Activated T-helper 2 cell treated with anti-CD3 and anti-CD28 coated beads, Interferon-gamma antibody, Interleukin-2, Interleukin-4, amounts not matched to agents 10 μg/mL and 5 μg/mL and 100 μg/mL, durations not matched to agents 14 hours and 24 hours and 36 hours (primary cell): ENCODE data around the gene P4HTM. TPM values are rescaled to one million over a fixed set of nuclear protein-coding genes. Genes with fewer than 3 reads are reported as not detected.
A peak's percentile ranks its signal among the peaks of the same experiment; 100 is the strongest.

Experiments used
- DNase-seq: peaks from one replicate; pipeline ENCODE4 v3.0.0; 2021; ENCODE audit warnings: low spot score
- H3K27ac Mint-ChIP-seq: one replicate; pipeline ENCODE4 v1.8.0; 2021; ENCODE audit warnings: mixed read lengths
- H3K27me3 Mint-ChIP-seq: one replicate; pipeline ENCODE4 v1.8.0; 2021; ENCODE audit warnings: low read depth, mixed read lengths
- H3K36me3 Mint-ChIP-seq: one replicate; pipeline ENCODE4 v1.8.0; 2021; ENCODE audit warnings: low read depth, mixed read lengths
- H3K4me1 Mint-ChIP-seq: one replicate; pipeline ENCODE4 v1.8.0; 2021; ENCODE audit warnings: low read depth, mixed read lengths
- H3K4me3 Mint-ChIP-seq: one replicate; pipeline ENCODE4 v1.8.0; 2021; ENCODE audit warnings: low read depth, mild to moderate bottlenecking, moderate library complexity, mixed read lengths
- H3K9me3 Mint-ChIP-seq: one replicate; pipeline ENCODE4 v1.8.0; 2021; ENCODE audit warnings: mixed read lengths
- intact Hi-C: fragments of 100-400 bp; cut with micrococcal nuclease; formaldehyde crosslinking; loops from one replicate; pipeline ENCODE4 v1.15.1; 2023
- total RNA-seq: library from RNA; stranded (reverse); gene quantifications from 2 replicates; pipeline ENCODE4 v1.2.3, GENCODE V29; 2022

The P4HTM gene
- total RNA-seq, 1 donor from 2014 or later, result 39.1 TPM

DNA sequence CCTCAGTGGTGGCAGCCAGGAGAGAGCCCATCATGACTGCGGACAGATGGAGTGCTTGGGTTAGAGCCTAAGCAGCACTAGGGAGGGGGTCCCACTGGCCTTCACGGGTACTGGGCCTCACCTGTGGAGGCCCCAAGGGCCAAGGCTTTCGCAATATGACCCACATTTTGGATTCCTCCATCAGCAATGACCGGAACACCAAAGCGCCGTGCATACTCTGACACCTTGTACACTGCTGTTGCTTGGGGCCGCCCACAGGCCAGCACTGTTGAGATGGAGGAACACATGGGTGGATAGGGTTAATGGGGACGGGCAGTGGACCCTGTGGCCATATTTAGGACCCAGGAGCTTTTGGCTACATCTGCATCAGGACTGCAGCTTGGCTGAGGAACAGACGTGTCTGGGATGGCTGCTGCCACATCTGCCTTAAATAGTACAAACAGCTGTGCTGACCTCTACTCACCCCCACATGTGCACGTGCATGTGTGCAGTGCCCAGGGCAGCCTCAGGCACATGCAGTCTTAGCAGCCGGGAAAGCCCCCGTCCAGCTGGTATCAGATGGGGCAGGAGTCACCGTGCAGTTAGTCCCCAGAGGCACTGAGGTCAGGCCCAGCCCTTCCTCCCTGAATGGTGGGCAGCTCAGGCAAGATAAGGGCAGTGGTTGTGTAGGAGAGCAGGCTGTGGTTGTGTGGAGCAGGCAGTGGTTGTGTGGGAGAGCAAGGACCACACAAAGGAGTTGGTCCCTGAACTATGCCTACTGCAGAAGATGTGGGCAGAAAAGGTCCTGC is 35.2 kb downstream of the P4HTM start:
- intact Hi-C loops, result loop anchor here (10.0 kb wide), 1 partner anchor 390 kb away; the partner anchor contains the start of genes RHOA and TCTA

DNA sequence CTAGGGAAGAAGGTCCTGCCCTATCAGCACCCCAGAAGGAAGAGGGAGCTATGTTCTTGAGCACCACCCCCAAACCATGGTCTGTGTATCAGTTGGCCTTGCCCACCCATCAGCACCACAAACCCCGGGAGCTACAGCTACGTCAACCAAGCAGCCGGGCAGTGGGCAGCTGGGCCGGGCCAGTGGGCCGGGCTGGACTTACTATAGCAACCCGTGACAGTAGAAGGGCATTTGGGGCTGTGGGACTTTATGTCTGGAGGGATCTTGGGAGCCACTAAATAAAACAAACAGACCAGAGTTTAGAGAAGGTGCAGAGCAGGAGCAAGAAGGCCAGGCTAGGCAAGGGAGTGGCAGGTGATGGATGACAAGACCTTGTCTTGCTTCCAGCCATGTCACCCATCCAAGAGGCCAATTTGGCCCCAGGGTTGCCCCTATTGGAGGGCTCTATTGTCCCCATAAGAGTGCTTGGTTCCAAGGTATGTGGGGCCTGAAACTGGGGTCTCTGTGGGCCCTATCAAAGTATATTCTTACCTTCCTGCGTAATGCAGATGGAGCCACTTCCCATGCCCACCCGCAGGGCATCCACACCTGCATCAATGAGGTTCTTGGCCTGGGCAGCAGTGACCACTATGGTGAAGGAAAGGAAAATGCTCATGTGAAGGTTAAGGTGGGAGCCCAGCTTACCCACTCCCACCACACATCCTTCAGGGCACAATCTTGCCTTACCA is 35.9 kb downstream of the P4HTM start:
- DNase-seq, result no peak
- Mint-ChIP-seq H3K36me3 (peaks cover 83% of the 10 kb centered on the region), H3K4me1 (peaks cover 42% of the 10 kb centered on the region), H3K27ac (peak overlapping the region; percentile 31), H3K27me3 (no peaks in the 10 kb centered on the region), H3K9me3 (no peaks in the 10 kb centered on the region), H3K4me3 (peak overlapping the region; percentile 10)
- intact Hi-C loops, result loop anchor here (10.0 kb wide), 1 partner anchor 389 kb away; the partner anchor contains the start of genes RHOA and TCTA

More for the DNA sequence above, 35.2 kb downstream of the P4HTM start:
- Mint-ChIP-seq H3K9me3 (no peaks in the 10 kb centered on the region), H3K27me3 (no peaks in the 10 kb centered on the region), H3K27ac (no peak overlapping the region), H3K4me1 (peaks cover 42% of the 10 kb centered on the region), H3K4me3 (peak overlapping the region; percentile 4), H3K36me3 (peaks cover 77% of the 10 kb centered on the region)
- DNase-seq, result no peak

DNA sequence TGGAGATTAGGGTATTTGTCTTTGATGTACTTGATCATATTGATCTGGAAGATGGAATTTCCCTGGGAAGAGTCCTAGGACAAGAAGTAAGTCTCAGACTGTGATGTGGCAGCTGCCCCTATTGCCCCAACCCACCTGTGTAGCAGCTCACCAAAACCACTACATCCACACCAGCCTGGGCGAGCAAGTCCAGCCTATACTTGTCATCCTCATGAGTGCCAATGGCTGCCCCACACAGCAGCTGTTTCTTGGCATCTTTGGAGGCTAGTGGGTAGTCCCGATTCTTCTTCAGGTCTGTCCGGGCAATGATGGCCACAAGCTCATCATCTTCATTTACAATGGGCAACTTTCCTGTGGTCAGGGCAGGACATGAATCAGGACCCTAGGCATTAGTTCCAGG is 36.5 kb downstream of the P4HTM start:
- Mint-ChIP-seq H3K9me3 (no peaks in the 10 kb centered on the region), H3K36me3 (peaks cover 87% of the 10 kb centered on the region), H3K27me3 (no peaks in the 10 kb centered on the region), H3K4me1 (peaks cover 42% of the 10 kb centered on the region), H3K27ac (peak overlapping the region; percentile 19), H3K4me3 (no peak overlapping the region)
- no peak for DNase-seq
- intact Hi-C loops, result loop anchor here (10.0 kb wide), 1 partner anchor 388 kb away; the partner anchor contains the start of genes RHOA and TCTA

DNA sequence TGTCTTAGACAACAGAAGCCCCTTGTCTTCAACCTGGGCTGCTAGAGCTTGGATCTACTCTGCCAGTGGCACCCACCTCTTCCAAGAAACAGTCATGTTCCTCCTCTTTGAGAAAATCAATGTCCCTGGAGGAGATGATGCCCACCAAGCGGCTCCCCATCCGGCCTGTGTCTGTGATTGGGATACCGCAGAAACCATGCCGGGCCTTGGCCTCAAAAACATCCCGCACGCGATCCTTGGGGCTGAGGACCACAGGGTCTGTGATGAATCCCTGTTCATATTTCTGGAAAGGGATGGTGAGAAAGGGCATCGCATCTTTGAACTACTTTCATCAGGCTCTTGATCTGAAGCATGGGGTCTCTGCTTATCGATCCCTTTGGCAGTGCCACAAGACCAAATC is 37.6 kb downstream of the P4HTM start:
- H3K9me3 Mint-ChIP-seq, result no peaks in the 10 kb centered on the region
- peak overlapping the region; percentile 12 for H3K27ac Mint-ChIP-seq
- peaks cover 93% of the 10 kb centered on the region for H3K36me3 Mint-ChIP-seq
- DNase-seq, result peak; percentile 8
- peaks cover 42% of the 10 kb centered on the region for H3K4me1 Mint-ChIP-seq
- no peaks in the 10 kb centered on the region for H3K27me3 Mint-ChIP-seq
- intact Hi-C loops, result loop anchor here (2.0 to 10.0 kb wide), 2 partner anchors 67 to 387 kb away; partner anchors contain the start of genes QRICH1, RHOA and TCTA
- H3K4me3 Mint-ChIP-seq, result peak overlapping the region; percentile 90

DNA sequence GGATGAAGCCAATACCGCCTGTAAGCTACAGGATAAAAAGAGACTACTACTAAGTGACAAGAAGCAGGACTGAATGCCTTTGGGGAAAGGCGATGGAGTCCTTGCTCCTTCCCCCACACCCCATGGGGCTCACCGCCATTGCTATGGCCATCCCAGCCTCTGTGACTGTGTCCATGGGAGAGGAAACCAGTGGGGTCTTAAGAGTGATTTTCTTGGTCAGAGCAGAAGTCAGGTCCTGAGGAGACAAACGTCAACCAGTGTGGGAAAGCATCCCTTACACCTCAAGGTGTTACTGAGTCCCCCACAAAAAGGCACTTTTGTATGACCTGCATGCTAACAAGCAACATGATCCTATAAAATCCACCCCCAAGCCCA is 38.2 kb downstream of the P4HTM start:
- Mint-ChIP-seq H3K4me3 (peak overlapping the region; percentile 90), H3K9me3 (no peaks in the 10 kb centered on the region), H3K27me3 (no peaks in the 10 kb centered on the region), H3K4me1 (peaks cover 38% of the 10 kb centered on the region), H3K36me3 (peaks cover 93% of the 10 kb centered on the region), H3K27ac (peak overlapping the region; percentile 94)
- DNase-seq, result peak; percentile 8
- intact Hi-C loops, result loop anchor here (2.0 to 10.0 kb wide), 2 partner anchors 67 to 387 kb away; partner anchors contain the start of genes QRICH1, RHOA and TCTA

DNA sequence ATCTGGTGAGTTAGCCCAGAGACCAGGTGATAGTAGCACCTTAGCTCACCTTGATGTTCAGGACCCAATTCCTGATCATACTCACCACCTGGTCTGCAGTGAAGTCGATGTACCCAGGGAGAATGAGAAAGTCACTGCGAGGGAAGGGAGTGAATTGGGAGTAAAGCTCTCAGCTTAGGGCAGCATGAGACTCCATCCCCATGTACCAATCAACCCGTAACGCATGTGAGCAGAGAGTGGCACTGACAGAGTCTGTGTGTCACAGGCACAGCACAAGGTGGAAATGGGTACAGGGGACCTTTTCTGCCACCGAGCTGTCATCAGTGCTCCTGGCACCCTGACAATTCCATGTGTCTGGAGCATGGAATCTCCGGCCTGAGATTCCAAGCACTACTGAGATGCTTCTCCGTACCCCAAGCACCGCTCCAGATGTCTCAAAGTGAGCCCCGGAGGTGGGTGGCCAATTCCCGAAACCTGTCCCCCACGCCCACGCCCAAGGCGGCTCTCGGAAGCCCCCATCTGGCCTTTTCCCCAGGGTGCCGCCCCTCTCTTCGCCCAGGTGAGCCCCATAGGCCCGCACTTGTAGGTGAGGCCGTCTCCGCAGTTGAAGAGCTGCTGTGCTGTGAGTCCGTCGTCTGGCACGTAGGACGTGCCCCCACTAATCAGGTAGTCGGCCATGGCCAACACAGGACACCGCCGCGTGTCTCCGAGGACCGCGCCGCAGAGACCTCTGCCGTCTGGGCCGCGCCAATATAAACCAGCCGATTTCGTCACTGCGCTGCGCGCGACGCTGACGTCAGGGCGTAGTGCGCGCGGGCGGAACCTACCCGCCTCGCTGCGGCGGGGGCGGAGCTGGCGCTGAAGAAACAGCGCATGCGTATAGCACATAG is 38.9 kb downstream of the P4HTM start, which contains the start of gene IMPDH2:
IMPDH2 (minus strand) TSS at position 726 of the 890 bp plus-strand sequence; CDS start at position 678, 48 bp downstream.
- DNase-seq, result peak; percentile 91
- intact Hi-C loops, result loop anchor here (1.0 to 10.0 kb wide), 3 partner anchors 8 to 386 kb away; partner anchors contain the start of genes QRICH1, RHOA and TCTA
- Mint-ChIP-seq H3K27ac (peak within 1 kb of the TSS; percentile 94), H3K4me3 (peak within 1 kb of the TSS; percentile 90), H3K4me1 (peaks cover 34% of the 10 kb centered on the region), H3K27me3 (no peaks in the 10 kb centered on the region), H3K36me3 (peaks cover 90% of the 10 kb centered on the region), H3K9me3 (no peaks in the 10 kb centered on the region)

DNA sequence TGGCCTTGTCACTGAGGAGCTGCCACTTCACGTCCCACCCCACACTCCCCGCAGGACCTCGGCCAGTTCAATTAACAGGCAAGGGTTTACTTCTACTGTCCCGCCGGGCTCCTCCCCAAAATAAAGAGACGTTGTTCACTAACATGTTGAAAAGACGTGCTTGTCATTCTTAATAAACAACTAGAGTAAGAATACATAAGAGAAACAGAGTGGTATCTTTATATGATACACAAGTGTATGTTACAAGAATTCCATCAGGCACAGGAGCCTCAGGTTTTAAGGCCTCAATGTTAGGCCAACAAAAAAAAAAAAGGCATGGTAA is 39.5 kb downstream of the P4HTM start:
- Mint-ChIP-seq H3K27me3 (no peaks in the 10 kb centered on the region), H3K27ac (peak overlapping the region; percentile 94), H3K36me3 (peaks cover 88% of the 10 kb centered on the region), H3K4me3 (peak overlapping the region; percentile 90), H3K9me3 (no peaks in the 10 kb centered on the region), H3K4me1 (peaks cover 30% of the 10 kb centered on the region)
- intact Hi-C loops, result loop anchor here (1.0 to 10.0 kb wide), 3 partner anchors 8 to 385 kb away; partner anchors contain the start of genes QRICH1, RHOA and TCTA
- DNase-seq, result no peak

DNA sequence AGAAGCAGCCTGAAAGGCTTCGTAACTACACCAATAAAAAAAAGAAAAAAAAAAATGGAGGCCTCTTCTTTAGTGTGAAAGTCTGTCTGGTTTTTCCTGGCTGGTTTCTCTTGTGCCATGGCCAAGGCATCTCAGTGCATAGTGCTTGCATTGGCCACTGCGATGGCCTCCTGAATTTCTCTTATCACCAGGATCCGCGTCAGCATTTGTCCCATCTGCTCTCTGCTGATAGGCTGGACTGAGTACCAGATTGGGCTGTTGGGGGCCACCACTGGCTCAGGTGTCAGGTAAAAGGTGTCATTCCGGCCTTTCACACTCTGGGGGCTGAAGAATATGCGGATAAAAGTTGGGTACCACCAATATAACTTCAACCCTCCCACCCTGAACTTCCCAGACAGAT is 40.3 kb downstream of the P4HTM start:
- Mint-ChIP-seq H3K4me1 (peaks cover 26% of the 10 kb centered on the region), H3K27me3 (no peaks in the 10 kb centered on the region), H3K36me3 (peaks cover 88% of the 10 kb centered on the region), H3K27ac (no peak overlapping the region), H3K9me3 (no peaks in the 10 kb centered on the region), H3K4me3 (no peak overlapping the region)
- DNase-seq, result no peak
- intact Hi-C loops, result no loop called here

DNA sequence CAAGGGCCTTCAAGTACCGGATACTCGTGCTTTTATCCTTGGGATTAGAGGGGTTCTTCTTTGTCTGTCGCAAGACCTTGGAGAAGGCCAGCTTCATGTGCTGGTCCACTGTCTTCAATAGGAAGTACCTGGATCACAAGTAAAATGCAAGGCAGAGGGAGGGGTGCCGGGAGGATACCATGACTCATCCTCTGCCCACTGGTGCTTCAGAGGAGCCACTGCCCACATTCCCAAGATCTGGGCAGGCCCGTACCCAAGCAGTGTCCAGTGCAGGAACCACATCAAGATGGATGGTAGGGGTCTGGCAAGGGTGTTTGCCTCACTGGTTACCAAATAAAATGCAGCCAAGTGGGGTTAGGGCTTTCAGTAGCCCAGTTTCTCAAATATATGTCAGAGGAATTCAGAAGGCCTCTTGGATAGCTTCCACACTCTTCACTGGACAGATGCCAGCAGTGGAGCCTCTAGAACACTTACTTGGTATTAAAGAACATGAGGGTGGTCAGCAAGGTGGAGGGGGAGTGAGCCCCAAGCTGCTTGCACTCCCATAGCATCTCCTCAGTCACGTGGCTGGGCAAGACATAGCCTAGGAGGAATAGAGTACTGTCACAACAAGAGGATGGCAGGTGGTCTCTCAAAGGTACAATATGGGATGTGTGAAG is 42.7 kb downstream of the P4HTM start:
- H3K9me3 Mint-ChIP-seq, result no peaks in the 10 kb centered on the region
- no peak for DNase-seq
- intact Hi-C loops, result no loop called here
- H3K4me3 Mint-ChIP-seq, result no peak overlapping the region
- H3K4me1 Mint-ChIP-seq, result peaks cover 15% of the 10 kb centered on the region
- H3K27me3 Mint-ChIP-seq, result no peaks in the 10 kb centered on the region
- H3K27ac Mint-ChIP-seq, result no peak overlapping the region
- H3K36me3 Mint-ChIP-seq, result peaks cover 76% of the 10 kb centered on the region

DNA sequence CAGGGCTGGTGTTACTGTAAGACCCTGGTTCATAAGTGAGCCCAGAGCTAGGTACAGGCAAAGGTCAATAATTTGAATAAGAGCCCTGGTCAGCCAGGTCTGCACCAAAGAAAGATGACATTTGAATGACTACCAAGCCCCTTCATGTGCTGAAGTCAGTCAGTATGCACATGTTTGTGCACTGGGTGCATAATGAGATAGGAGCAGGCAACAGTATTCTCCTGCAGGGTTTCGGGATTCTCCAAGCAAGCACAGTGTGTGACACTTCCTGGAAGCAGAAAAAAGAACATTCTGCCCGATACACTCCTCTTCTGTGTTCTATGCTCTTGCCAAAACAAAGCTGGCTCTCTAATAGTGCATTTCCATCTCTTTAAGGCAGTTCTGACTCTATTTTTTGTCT is 44.6 kb downstream of the P4HTM start:
- Mint-ChIP-seq H3K4me1 (peaks cover 4% of the 10 kb centered on the region), H3K9me3 (no peaks in the 10 kb centered on the region), H3K27ac (no peak overlapping the region), H3K36me3 (peaks cover 61% of the 10 kb centered on the region), H3K27me3 (no peaks in the 10 kb centered on the region), H3K4me3 (no peak overlapping the region)
- DNase-seq, result no peak
- intact Hi-C loops, result no loop called here

DNA sequence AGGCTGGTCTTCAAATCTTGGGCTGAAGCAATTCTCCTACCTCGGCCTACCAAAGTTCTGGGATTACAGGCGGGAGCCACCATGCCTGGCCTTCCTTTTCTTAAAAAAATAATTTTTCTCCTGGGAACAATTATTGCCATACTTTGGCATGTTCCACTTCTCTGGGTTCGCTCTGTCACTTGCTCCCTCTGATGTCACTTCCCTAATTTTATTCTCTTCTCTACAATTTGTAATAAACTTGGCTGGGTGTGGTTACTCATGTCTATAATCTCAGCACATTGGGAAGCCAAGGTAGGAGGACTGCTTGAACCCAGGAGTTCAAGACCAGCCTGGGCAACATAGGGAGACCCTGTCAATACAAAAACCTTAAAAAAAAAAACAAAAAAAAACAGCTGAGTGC is 45.2 kb downstream of the P4HTM start:
- H3K36me3 Mint-ChIP-seq, result peaks cover 59% of the 10 kb centered on the region
- H3K27me3 Mint-ChIP-seq, result no peaks in the 10 kb centered on the region
- intact Hi-C loops, result no loop called here
- no peak overlapping the region for H3K4me3 Mint-ChIP-seq
- no peaks in the 10 kb centered on the region for H3K9me3 Mint-ChIP-seq
- H3K4me1 Mint-ChIP-seq, result no peaks in the 10 kb centered on the region
- DNase-seq, result no peak
- no peak overlapping the region for H3K27ac Mint-ChIP-seq

DNA sequence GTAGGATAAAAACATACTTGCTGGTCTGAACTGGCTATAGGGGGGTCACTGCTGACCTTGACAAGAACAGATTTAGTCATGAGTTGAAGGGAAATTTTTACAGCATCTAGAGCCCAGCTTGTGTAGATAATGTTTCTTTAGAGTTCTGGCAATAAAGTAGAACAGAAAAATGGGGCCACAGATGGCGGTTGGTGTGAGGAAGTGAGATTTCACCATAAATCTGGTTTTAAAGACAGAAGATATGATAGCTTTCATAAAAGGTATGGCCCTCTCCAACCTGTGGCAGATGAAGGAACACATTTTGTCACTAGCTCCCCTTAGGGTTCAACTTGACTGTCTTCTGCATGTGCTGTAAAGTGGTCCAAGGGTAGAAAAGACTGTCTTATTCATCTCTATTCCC is 63.5 kb downstream of the P4HTM start:
- no peak overlapping the region for H3K4me3 Mint-ChIP-seq
- H3K36me3 Mint-ChIP-seq, result peaks cover 67% of the 10 kb centered on the region
- DNase-seq, result no peak
- no peaks in the 10 kb centered on the region for H3K9me3 Mint-ChIP-seq
- H3K4me1 Mint-ChIP-seq, result no peaks in the 10 kb centered on the region
- no peak overlapping the region for H3K27ac Mint-ChIP-seq
- intact Hi-C loops, result no loop called here
- no peaks in the 10 kb centered on the region for H3K27me3 Mint-ChIP-seq
